Measurements from ENCODE around the gene AHCTF1.

Gene AHCTF1, protein sequence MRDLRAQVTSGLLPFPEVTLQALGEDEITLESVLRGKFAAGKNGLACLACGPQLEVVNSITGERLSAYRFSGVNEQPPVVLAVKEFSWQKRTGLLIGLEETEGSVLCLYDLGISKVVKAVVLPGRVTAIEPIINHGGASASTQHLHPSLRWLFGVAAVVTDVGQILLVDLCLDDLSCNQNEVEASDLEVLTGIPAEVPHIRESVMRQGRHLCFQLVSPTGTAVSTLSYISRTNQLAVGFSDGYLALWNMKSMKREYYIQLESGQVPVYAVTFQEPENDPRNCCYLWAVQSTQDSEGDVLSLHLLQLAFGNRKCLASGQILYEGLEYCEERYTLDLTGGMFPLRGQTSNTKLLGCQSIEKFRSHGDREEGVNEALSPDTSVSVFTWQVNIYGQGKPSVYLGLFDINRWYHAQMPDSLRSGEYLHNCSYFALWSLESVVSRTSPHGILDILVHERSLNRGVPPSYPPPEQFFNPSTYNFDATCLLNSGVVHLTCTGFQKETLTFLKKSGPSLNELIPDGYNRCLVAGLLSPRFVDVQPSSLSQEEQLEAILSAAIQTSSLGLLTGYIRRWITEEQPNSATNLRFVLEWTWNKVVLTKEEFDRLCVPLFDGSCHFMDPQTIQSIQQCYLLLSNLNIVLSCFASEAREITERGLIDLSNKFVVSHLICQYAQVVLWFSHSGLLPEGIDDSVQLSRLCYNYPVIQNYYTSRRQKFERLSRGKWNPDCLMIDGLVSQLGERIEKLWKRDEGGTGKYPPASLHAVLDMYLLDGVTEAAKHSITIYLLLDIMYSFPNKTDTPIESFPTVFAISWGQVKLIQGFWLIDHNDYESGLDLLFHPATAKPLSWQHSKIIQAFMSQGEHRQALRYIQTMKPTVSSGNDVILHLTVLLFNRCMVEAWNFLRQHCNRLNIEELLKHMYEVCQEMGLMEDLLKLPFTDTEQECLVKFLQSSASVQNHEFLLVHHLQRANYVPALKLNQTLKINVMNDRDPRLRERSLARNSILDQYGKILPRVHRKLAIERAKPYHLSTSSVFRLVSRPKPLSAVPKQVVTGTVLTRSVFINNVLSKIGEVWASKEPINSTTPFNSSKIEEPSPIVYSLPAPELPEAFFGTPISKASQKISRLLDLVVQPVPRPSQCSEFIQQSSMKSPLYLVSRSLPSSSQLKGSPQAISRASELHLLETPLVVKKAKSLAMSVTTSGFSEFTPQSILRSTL (N-terminal part only)
- long read RNA-seq, donor 1: 0 reads
- long read RNA-seq, donor 2: 0 reads
- long read RNA-seq, donor 3: 0 reads
- long read RNA-seq, donor 4: 0 reads
- long read RNA-seq, donor 5: 0 reads
- long read RNA-seq, donor 6: 0 reads
- long read RNA-seq, donor 7, partial matches to known transcripts: 16 of 16 reads
- long read RNA-seq, donor 7, other reads (novel, unspliced or antisense): 0 of 16 reads
- long read RNA-seq, donor 8, partial matches to known transcripts: 7 of 7 reads
- long read RNA-seq, donor 8, other reads (novel, unspliced or antisense): 0 of 7 reads

DNA sequence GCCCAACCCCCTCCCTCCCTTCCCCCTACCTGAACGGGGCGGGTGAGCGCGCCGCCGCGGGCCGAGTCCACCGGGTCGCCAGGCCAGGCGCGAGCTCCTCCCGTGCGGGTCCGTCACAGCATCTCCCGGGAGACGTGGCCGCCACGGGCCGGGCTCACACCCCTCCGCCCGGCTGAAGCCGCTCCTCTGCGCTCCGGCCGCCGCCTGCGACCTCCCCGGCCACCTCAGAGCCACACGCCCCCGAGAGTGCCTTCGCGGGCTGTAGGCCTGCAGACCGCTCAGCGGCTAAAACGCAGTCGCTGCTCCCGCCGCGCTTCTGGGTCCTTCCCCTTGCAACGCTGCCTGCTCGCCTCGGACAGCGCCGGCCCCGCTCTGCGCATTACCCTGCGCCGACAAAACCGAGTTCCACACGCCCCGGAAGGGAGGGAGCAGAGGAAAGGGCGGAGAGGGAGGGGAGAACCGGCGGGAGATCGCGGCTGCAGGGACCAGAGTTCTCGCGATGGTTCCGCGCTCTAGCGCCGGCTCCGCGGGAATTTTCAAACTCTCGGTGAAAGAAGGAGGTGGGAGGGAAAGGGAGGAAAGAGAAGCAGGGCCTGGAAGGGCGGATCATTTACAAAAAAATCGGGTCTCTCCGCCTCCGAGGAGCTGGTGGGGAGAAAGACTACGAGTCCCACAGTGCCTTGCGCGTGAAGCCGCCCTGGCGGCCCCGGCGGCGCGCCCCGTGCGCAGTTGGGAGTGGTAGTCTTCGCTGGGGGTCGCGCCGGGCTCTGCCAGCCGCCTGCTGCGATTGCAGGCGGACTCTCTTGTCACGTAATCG is at the start of gene AHCTF1:
TSS of gene AHCTF1 (minus strand) at position 400 of the 817 bp plus-strand sequence. CDS start 13,578 bp downstream, outside the sequence.
- peak; percentile 97 for DNase-seq

DNA sequence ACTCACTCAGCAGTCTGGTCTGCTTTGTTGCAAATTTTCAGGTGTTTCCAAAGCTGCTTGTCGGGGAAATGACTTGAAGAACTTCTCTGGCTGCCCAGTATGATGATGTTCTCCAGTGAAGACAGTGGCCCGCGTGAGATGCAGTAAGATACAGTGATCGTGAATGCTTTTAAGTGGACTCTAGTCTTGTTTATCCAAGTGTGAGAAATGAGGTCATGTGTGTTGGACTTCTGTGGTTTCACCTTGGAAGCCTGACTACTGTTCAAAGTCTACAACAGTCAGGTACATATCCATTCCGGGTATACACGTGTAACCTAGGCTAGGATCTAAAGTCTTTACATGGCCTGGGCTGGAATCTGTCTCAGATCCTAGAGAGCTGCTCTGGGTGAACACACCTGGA is 47.0 kb upstream of the AHCTF1 start:
- no peak for DNase-seq

DNA sequence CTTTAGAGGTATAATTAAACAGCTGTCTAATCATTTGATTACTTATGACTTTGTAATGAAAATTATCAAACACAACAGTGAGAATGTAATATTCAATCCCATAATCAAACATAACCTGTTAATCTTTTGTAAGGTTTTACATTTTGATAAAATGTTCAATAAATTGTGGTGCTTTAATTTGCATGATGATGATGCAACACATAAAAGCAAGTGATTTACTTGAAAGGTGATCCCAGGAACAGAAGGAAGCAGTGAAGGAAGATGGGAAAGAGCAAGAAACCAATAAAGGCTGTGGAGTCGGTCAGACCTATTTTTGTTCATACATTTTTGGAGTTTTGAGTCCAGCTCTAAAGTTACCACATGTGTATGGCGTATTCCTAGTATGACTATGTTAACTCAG is 46.5 kb upstream of the AHCTF1 start:
- no peak for DNase-seq

DNA sequence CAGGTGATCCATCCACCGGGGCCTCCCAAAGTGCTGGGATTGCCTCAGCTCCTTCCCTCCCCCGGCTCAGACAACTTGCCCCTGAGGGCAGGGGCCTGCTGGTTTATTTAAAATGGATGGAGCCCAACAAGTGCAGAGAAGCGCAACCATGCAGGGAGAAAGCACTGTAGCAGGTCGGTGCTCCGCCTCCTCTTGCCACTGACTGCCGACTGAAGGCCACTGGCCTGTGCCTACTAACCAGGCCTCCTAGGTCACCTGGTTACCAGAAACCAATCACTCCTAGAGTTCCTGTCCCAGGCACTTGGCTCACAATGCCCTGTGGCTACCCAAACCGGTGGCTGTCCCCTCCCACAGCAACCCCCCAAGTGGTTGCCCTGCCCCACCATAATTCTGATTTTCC is 40.2 kb upstream of the AHCTF1 start:
- DNase-seq: no peak

DNA sequence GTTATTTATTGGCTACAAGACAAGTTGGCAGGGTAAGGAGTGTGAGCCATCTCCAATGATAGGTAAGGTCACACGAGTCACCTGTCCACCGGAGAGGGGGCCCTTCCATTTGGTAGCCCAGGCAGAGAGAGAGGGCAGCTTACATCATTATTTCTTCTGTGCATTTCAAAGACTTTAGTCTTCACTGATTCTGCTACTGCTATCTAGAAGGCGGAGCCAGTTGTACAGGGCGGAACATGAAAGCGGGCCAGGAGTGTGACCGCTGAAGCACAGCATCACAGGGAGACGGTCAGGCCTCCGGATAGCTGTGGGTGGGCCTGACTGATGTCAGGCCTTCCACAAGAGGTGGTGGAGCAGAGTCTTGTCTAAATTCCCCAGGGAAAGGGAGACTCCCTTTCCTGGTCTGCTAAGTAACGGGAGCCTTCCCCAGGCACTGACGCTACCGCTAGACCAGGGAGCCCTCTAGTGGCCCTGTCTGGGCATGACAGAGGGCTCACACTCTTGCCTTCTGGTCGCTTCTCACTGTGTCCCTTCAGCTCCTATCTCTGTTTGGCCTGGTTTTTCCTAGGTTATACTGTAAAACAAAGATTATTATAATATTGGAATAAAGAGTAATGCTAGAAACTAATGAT is 39.5 kb upstream of the AHCTF1 start:
- DNase-seq: no peak

DNA sequence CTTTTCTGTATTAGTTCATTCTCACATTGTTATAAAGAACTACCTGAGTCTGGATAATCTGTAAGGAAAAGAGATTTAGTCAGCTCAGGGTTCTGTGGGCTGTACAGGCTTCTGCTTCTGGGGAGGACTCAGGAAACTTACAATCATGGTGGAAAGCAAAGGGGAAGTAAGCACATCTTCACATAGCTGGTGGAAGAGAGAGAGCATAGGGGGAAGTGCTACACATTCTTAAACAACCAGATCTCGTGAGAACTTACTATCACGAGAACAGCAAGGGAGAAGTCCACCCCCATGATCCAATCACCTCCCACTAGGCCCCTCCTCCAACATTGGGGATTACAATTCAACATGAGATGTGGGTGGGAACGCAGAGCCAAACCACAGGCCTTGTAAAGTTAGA is 37.9 kb upstream of the AHCTF1 start:
- DNase-seq: no peak

DNA sequence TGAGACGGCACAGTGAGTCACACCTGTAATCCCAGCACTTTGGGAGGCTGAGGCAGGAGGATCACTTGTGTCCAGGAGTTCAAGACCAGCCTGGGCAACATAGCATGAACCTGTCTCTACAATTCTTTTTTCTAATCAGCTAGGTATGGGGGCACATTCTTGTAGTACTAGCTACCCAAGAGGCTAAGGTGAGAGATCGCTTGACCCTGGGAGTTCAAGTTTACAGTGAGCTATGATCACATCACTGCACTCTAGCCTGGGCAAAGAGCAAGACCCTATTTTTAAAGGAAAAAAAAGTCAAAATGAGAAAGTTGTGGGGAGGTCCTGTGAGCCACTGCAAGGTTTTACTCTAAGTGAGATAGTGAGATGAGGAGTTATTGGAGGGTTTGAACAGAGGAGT is 34.8 kb upstream of the AHCTF1 start:
- no peak for DNase-seq

DNA sequence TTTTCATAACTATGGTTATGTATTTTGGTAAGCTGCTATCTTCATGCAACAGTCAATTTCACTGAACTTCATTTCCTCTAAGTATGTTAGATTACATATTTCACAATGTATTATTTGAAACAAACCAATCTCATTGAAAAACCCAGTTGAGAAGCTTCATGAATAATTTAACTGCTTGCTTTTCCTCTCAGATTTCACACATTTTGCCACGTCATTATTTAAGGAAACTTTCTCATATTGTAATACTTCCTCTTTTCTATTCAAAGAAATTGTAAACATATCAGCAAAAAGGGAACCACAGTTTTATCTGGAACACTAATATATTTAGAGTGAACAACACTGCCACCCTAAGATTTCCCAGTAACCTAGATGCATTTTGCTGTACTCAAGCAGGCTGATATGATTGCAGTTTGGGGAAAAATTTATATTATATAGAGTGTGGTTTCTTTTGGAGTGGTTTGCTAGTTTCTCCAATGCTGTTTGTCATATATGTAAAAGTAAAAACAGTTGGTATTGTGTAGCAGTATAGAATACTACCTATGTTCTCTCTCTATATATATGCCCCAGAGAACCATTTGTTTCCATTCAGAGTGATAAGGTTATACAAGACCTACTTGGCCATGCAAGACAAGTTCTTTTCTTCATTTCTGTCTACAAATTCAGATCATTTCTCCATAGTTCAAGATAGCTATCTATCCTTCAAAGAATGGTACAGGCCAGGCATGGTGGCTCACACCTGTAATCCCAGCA is 28.4 kb upstream of the AHCTF1 start:
- no peak for DNase-seq

DNA sequence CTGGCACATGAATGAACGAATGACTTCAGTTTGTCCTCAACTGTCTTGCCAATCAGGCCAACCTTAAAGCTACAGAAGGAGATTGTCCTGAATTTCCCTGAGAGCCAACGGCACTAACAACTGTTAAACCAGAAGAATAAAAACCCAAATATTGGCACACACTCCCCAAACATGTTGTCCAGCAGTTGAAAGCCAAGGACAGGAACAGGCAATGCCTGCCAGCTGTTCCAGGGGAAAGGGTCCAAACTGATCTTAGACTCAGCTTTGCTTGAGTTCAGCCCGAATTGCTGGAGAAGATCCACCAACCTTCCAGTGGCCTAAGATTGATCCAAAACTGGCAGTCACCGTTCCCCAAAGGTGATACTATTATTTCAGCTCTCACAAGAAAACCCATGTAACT is 22.4 kb upstream of the AHCTF1 start:
- no peak for DNase-seq

DNA sequence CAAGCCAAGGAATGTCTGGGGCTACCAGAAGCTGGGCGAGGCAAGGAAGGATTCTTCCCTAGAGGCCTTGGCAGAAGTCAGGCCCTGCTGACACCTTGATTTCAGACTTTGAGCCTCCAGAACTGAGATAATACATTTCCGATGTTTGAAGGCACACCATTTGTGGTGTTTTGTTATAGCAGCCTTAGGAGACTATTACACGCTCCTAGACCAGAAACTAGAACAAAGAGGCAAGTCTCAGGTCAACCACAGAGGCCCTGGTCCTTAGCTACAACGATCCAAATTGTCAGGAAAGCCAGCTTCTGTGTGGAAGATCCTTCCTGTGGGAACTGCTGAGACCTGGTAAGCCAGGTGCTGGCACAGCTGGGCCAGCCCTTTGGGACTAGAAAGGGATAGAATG is 19.7 kb upstream of the AHCTF1 start:
- no peak for DNase-seq

DNA sequence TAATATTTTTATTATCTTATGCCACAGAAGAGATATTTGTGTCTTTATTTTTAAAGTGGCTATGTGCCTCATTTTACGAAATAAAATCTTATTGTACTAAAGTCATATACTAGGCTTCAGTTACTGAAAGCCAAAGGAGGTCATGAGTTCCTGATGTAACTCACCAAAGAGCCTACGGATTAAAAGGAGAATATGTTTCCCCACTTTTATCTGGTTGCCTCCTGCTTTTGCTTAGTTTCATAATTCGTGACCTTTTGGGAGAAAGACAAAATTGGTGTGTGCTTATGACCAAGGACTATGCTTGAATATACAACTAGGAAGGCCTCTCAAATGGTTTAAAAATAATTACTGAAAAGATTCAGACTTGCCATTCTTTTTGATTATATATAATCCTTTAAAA is 18.2 kb upstream of the AHCTF1 start:
- no peak for DNase-seq

DNA sequence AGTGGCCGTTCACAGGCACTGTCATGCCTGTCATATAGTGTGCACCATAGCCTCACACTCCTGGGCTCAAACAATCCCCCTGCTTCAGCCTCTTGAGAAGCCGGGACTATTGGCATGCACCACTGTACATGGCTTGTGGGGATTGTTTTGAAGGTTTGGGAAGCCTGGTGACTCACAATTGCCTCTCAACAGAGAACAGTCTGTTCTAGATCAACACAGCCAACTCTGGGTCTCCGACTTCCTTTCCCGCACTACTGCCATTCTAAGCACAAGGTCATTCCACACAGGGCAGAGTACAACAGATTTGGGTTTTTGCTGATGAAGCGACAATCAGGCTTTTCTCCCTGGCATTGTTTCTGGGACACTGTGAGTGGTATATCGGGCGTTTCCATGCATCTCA is 15.5 kb upstream of the AHCTF1 start:
- DNase-seq: no peak

DNA sequence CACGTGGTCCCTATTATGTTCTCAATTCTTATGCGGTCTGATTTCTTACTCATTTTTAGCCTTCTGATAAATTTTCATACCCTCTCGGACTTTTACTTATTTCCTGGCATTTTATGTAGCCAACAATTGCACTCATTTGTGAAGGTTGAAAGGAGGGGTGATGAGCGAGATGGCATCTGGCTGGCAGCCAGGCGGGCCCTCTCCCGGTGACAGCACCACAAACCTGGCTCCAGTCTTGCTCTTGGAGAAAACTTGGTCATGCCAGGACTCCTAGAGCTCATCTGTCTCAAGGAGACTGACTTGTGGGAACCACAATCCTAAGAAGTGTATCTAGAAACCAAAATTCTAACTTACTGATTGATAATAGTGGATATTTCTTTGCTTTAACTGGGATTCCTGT is 14.6 kb upstream of the AHCTF1 start:
- no peak for DNase-seq

DNA sequence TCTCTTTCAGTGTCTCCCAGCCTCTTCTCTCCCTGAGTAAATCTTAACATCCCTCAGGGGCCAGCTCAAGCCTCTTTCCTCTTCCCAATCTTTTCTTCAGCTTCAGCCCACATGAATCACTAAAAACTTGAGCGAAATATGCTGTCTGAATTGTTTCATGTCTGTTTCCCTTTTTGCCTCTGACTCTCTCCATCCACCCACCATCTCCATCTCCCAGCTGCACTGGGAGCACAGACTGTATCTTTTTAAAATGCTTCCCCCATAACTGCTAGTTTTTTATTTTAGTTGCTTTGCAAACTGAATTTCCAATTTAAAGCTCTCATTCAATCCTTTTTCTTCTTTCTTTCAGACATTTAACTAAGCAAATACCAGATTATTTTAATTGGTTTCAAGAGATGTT is 3.0 kb upstream of the AHCTF1 start:
- DNase-seq: no peak

DNA sequence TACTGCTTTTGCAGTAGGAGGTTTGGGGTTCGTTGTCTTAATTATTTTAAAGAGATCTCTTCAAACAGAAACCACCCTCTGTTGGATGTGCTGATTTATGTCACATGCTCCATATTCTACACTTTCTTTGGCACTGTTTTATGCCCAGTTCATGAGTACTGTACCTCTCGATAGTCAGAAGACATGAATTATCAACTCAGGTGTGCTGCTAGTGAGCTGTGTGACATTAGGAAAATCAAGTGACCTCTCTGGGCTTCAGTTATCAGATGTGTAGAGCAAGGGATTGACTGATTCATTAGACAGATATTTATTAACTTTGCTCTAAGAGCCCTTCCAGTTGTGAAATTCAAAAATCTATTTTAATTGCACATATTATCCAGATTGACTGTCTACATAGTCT is 2.1 kb upstream of the AHCTF1 start:
- no peak for DNase-seq

DNA sequence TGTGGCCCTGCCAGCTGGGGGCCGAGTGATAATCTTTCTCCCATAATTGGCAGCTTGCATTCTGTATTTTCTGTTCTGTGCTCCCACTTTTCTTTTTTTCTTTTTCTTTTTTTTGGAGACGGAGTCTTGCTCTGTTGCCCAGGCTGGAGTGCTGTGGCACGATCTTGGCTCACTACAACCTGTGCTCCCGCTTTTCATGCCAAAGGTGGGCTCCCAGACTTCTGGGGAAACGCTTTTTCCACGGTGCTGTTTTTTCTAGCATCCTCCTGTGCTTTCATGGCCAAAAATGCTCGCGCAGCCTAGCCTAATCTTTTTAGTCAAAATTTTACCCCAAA is 585 bp upstream of the AHCTF1 start:
- DNase-seq: no peak

DNA sequence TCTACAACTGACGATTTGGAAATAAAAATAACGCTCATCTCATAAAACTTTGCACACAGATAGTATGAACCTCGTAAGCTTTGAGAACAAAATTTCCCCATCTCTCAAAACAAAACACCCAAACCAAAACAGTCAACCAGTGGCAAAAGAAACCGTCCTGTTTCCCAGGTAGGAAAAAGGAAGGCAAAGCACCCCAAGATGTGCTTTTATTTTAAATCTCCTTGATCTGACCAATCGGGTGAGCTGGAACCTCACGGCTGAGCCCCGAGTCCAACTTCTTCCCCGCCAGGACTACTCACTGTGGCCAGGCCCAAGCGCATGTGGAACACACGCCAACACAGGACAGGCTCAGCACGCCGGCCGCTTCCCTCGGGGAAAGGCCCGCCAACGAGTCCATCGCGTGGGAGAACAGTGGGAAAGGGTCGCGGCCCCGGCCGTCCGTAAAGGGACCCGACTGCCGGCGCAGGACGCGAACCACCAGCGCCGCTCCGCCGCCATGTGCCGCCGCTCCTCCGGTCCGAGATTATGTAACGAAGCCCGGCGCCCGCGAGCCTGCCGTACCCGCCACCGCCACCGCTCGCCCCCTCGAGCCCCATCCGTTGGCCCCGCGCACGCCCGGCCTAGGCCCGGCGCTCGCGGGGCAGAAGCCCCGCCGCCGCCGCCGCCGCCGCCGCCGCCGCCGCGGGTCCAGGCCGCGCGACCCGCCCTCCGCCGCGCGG is 759 bp downstream of the AHCTF1 start:
- peak; percentile 80 for DNase-seq

DNA sequence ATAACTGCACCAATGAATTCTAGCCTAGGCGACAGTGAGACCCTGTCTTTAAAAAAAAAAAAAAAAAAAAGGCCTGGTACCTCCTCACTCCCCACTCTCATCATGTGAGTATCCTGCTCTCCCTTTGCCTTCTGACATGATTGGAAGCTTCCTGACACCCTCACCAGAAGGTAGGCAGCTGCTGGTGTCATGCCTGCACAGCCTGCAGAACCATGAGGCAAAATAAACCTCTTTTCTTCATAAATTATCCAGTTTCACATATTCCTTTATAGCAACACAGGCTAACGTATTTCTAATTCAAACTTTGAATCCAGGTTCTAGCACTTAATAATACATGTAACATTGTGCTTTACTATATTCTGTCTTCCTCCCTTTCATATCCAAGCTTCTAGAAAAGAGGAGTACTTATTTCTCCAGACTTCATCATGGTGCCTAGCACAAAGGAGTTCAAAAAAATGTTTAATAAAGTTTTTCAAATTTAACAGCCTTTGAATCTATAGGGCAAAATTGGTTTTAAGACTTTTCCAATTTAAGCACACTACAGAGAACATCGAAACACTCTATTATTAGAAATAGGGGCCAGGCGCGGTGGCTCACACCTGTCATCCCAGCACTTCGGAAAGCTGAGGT is 5.6 kb downstream of the AHCTF1 start:
- DNase-seq: no peak

DNA sequence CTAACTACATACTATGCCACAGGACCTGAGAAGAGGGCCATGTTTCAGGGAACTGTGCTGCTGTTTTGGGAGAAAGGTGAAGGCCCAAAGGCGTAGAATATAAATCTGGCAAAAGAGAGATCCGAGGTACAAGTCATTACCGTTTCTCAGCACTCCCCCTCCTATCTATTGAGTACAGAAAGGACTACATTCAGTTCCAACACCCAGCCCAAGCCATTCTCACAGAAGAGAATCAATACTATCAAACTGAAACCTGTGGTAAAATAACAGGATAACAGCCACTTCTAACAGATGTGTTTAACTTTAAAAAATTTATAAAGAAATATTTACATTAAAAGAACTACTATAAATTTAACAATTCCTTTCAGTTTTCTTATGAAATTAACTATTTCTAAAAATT is 7.8 kb downstream of the AHCTF1 start:
- DNase-seq: no peak
